K562 (cell line): ENCODE data around the gene LTBP2.

Experiments used
- BHLHE40 ChIP-seq: IDR thresholded peaks from 2 replicates; pipeline ENCODE4 v1.6.1; 2011; ENCODE audit warnings: low read length, improper control_type of control experiment
- BRCA1 ChIP-seq, 2 experiments: fragments of 450-650 bp in 1 of 2; sonication (generic) in 1 of 2; formaldehyde crosslinking in 1 of 2; IDR thresholded peaks; 2 replicates each; pipeline versions ENCODE4 v1.5.0 to v1.6.1; 2017 to 2020; ENCODE audit warnings: mild to moderate bottlenecking in 1 of 2, missing genetic modification reagents in 1 of 2
- FOXP1 ChIP-seq: sonication (generic); formaldehyde crosslinking; IDR thresholded peaks from 2 replicates; pipeline ENCODE4 v1.8.0; 2022; ENCODE audit warnings: mild to moderate bottlenecking, missing genetic modification reagents
- MAFG ChIP-seq: fragments of 450-650 bp; conservative IDR thresholded peaks from 2 replicates; pipeline ENCODE4 v1.6.1; 2016; ENCODE audit warnings: missing genetic modification characterization, missing compliant biosample characterization
- NCOA2 ChIP-seq, 2 experiments: fragments of 450-650 bp; IDR thresholded peaks; 2 replicates each; pipeline ENCODE4 v1.6.1; 2018; ENCODE audit warnings: mild to moderate bottlenecking in 2 of 2, moderate library complexity in 1 of 2; ENCODE audit not compliant: partially characterized antibody in 2 of 2
- PHF21A ChIP-seq: fragments of 450-650 bp; IDR thresholded peaks from 2 replicates; pipeline ENCODE4 v1.6.1; 2017; ENCODE audit warnings: low read depth, borderline replicate concordance
- POLR2AphosphoS5 ChIP-seq: IDR thresholded peaks from 2 replicates; pipeline ENCODE4 v1.6.1; 2011; ENCODE audit warnings: mild to moderate bottlenecking, low read depth, low read length, moderate library complexity; ENCODE audit not compliant: control insufficient read depth, insufficient read depth
- RCOR1 ChIP-seq, 2 experiments: IDR thresholded peaks; 2 replicates each; pipeline ENCODE4 v1.6.1; 2012; ENCODE audit warnings: low read depth in 2 of 2, low read length in 2 of 2, borderline replicate concordance in 1 of 2, improper control_type of control experiment in 1 of 2
- RFX5 ChIP-seq: IDR thresholded peaks from 2 replicates; pipeline ENCODE4 v1.6.1; 2011; ENCODE audit warnings: low read depth, mild to moderate bottlenecking, improper control_type of control experiment, low read length
- TRIM24 ChIP-seq, 2 experiments: fragments of 450-650 bp; IDR thresholded peaks; 2 replicates each; pipeline ENCODE4 v1.6.1; 2016
- ZNF121 ChIP-seq: sonication (generic); formaldehyde crosslinking; conservative IDR thresholded peaks from 2 replicates; pipeline ENCODE4 v1.8.0; 2022; ENCODE audit warnings: missing genetic modification reagents
- ZNF644 ChIP-seq: fragments of 200-800 bp; sonication (Bioruptor generic); IDR thresholded peaks from 2 replicates; pipeline ENCODE4 v1.6.1; 2016; ENCODE audit warnings: low read depth, missing genetic modification characterization, missing compliant biosample characterization
- TF ChIP-seq, protein P1 (sequence below): fragments of 250-450 bp; sonication (Bioruptor Pico); IDR thresholded peaks from 2 replicates; pipeline ENCODE4 v1.8.0; 2021; ENCODE audit warnings: borderline replicate concordance, mild to moderate bottlenecking, moderate library complexity; ENCODE audit not compliant: poor library complexity, severe bottlenecking
- TF ChIP-seq, protein P2 (sequence below), 3 experiments: IDR thresholded peaks in 2 of 3; conservative IDR thresholded peaks in 1 of 3; 2 replicates each; pipeline ENCODE4 v1.5.1; 2011 to 2012; ENCODE audit warnings: low read length in 3 of 3, mild to moderate bottlenecking in 3 of 3, control low read depth in 2 of 3, improper control_type of control experiment in 1 of 3, inconsistent platforms in 1 of 3, low read depth in 1 of 3, mixed read lengths in 1 of 3, moderate library complexity in 1 of 3; ENCODE audit not compliant: insufficient read depth in 2 of 3

DNA sequence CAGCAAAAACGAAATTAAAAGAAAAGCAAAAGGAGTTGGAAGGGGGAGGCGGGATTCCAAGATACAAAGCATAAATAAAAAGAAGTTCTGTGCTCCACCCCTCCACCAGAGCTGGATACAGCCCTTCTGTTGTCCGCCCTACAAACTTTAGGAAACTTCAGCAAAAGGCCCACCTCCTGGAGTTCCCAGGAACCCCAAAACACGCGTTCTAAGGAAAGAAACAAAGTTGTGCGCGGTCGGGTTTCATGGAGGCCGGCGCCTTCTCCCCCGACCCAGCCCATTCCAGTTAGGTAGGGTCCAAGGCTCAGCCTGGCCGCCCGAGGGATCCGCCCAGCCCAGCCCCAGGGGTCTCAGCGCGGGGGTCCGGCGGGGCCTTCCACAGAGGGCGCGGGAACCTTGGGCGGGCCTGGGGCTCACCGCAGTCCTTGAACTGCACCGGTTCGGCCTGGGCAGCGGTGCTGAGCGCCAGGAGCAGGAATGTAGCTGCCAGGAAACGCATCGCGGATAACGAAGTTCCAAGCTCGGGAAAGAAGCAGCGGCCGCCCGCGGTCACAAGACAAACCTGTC is 119.2 kb downstream of the LTBP2 start, which contains the start of gene NPC2:
- TF ChIP-seq, protein P1, sequence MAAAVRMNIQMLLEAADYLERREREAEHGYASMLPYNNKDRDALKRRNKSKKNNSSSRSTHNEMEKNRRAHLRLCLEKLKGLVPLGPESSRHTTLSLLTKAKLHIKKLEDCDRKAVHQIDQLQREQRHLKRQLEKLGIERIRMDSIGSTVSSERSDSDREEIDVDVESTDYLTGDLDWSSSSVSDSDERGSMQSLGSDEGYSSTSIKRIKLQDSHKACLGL (CRISPR knock-in tag), result no peak
- TF ChIP-seq TRIM24 (IDR thresholded peaks at IDR 0.05) (no peak), RCOR1 (IDR thresholded peaks at IDR 0.05; ENCODE audit: borderline replicate concordance in 1 of 2, low read depth in 2 of 2, low read length in 2 of 2) (no peak), NCOA2 (IDR thresholded peaks at IDR 0.05; ENCODE audit: partially characterized antibody in 2 of 2) (no peak), ZNF644 (tag) (no peak), BRCA1 (IDR thresholded peaks at IDR 0.05) (no peak), BRCA1 (CRISPR knock-in tag; IDR thresholded peaks at IDR 0.05) (no peak), POLR2AphosphoS5 (no peak), RFX5 (no peak), PHF21A (no peak), MAFG (tag) (no peak), FOXP1 (no peak), BHLHE40 (no peak; the same call in 1 of the 2 replicates), ZNF121 (no peak)
- TF ChIP-seq, protein P2, sequence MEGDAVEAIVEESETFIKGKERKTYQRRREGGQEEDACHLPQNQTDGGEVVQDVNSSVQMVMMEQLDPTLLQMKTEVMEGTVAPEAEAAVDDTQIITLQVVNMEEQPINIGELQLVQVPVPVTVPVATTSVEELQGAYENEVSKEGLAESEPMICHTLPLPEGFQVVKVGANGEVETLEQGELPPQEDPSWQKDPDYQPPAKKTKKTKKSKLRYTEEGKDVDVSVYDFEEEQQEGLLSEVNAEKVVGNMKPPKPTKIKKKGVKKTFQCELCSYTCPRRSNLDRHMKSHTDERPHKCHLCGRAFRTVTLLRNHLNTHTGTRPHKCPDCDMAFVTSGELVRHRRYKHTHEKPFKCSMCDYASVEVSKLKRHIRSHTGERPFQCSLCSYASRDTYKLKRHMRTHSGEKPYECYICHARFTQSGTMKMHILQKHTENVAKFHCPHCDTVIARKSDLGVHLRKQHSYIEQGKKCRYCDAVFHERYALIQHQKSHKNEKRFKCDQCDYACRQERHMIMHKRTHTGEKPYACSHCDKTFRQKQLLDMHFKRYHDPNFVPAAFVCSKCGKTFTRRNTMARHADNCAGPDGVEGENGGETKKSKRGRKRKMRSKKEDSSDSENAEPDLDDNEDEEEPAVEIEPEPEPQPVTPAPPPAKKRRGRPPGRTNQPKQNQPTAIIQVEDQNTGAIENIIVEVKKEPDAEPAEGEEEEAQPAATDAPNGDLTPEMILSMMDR (IDR thresholded peaks at IDR 0.05 in 2 of 3, conservative IDR thresholded peaks at IDR 0.05 in 1 of 3; ENCODE audit: insufficient read depth in 2 of 3, low read depth in 1 of 3, low read length in 3 of 3), result no peak
